Tongue (tissue), 2 donors: ENCODE results near the gene SMOC1. TPM values are rescaled to one million over a fixed set of nuclear protein-coding genes. Genes with fewer than 3 reads are reported as not detected.
A peak's percentile ranks its signal among the peaks of the same experiment; 100 is the strongest.

Experiments used
- DNase-seq: peaks from one replicate; pipeline ENCODE4 v3.0.0-alpha.2; 2015
- total RNA-seq: library from RNA; depleted of rRNA; stranded (reverse); fragments of >200 nt; gene quantifications from one replicate; pipeline ENCODE4 v1.2.3, GENCODE V29; 2014

The SMOC1 gene
- total RNA-seq, 1 donor from 2014 or later = 4.0 TPM

DNA sequence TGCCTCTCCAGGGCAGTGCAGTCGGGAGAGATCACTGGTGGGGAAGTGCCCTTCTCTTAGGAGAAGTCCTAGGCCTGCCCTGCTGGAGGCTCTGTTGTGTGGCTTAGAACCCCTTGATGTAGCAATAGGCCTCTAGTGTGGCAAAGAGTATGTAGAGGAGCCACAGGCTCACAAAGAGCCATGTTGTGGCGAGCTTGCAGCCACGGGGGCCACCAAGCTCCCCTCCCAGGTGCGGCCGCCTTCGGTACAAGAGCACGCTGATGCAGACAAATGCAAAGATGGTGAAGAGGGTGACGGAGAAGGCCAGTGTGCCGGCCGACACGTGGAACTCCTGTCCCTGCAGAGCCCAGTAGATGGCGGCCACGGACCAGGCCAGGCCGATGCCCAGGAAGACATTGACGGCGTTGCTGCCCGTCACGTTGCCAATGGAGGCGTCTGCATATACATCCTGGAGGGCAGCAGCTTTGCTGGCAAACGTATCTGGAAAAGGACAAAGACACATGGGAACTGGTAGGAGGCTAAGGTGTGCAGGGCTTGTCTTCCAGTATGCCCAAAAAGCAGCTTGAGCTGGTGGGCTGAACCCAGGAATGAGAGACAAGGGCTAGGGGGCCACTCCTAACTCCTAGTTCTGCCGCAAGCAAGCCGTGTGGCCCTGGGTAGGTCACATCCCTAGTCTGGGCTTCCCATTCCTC is 166.8 kb downstream of the SMOC1 start:
- peak; percentile 68 for DNase-seq

DNA sequence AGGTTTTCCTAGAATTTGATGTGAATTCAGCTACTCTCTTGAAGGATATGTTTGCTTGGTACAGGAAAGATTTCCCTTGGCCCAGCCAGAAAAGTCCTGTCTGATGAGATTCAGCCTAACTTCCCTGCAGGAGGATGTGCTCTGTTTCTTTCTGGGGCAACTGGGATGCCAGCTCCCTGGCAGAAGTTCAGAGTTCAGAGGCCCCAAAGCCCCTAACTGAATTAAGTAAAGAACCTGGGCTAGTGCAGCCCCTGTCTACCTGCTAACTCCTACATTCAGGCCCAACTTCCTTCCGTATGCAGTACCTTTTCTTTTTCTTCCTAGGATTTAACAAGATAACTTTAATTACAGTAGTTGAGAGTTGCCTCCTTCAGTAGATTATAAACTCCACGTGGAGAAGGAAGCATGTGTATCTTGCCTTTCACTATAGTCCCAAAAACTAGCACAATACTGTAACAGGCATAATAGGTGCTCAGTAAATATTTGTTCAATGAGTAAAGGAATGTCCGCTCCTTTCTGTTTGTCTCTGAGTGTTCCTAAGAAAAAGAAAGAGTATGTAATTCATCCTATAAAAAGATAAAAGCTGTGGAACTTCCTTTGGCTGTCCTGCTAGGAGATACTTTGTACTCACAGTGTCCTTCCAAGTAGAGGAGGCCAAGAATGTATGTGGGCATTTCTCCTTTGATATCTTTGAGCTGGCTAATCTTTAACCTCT is 168.5 kb downstream of the SMOC1 start:
- DNase-seq = no peak

DNA sequence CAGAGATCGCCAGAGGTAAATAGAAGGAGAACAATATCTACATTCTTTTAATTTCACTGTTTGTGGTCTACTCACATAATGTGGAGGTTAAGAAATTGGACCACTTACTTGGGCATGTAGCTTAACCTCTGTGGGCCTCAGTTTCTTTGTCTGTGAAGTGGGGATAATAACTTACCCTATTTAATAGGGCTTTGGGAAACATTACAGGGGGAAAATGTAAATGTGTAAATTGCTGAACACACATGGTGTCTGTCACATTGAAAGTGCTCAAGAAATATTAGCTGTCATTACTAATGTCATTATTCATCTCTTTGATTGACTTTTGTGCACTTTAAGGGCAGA is 169.1 kb downstream of the SMOC1 start:
- DNase-seq = no peak

DNA sequence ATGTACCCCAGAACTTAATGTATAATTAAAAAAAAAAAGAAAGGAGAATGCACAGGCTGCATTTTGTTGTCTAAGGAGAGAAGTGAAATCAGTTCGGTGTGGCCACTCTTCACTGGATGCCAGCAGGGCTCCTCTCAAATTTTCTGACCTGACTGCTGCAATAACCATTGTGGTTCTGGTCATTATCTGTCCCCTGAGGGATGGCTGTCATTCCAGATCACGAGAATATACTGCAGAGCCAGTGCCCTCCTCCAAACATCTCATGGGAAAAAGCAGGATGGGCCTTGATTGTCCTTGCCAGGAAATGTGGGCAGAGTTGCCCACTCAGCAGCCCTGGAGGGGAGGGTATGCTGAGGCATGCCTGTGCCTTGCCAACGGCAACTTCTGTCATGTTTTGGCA is 170.4 kb downstream of the SMOC1 start:
- DNase-seq = no peak

DNA sequence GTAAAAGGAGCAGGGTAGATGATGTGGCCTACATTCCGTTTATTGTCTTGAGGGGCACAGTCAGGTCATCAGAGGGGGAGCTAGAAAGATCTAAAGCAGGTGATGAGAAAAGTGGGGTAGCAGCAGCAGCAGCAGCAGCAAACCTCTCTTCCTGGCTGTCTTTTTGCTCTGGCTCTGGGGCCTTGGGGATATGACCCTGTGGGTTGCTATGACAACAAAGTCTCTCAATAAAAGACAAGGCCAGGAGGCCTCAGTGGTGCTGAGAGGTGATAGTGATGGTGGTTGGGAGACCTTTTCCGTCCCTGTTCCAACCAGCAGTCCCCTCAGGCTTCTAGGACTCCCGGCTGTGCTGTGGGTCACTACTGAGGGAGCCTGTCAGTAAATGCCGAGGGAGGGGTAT is 170.9 kb downstream of the SMOC1 start:
- DNase-seq = no peak

DNA sequence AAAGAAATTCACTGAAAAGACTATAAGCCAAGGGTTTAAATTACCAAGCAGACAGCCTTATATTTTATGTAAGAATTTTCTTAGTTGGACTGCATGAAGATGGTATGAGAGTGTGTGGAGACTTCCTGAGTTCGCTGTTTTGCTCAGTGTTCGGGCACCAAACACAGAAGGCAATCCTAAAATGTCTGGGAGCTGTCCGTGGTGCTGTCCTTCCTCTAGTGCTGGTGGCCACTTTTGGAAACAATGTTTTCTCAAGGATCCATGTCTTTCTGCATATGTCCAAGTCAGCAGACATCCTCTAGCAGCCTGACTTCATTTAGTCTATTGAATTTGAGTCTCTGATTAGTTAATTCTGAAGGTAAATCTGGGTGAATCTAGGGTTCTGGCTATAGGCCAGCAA is 173.8 kb downstream of the SMOC1 start:
- DNase-seq = peak; percentile 66

DNA sequence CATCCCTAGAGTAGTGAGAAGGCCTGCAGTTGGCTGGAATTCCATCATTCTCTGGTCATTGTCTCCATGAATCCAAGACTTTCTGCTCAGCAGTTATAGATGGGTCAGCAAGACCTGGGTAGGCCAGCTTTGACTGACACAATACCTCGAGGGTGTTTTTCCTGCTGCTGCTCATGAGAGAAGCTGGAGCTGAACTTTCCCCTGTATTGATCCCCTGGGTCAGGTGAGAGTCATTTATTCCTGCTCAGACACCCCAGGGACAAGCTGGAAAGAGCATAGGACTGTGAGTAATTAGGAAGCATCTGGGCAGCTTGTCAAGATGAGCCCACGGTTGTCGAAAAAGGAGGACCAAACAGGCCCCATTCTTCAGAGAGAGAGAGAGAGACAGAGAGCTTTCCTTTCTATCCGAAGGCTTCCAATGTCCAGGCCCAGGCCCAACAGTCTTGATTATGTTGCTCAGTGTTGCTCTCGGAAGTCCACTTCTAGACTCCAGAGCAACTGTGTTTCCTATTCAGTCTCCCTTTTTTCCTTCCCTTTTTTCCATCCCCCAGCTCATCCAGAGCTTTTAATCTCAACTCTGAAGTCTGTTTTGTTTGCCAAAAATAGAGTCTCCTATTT is 178.4 kb downstream of the SMOC1 start:
- no peak for DNase-seq

DNA sequence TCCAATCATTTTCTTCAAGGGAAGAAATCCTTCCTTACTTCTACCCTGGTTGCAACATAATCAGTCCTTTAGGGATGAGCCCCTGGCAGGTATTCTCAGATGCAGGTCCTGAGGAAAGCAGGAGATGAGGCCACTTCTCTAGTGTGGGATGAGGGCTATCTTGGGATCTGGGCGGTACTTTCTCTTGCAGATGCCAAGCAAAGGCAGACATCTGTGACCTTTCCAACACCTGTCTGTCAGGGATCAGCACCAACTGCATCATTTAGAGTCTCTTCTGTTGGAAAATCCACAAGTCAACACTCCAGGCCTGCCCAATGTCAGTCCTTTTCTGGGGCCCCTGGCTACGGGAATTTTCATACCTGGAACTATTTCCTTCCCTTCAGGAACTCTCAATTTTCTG is 180.3 kb downstream of the SMOC1 start:
- no peak for DNase-seq

DNA sequence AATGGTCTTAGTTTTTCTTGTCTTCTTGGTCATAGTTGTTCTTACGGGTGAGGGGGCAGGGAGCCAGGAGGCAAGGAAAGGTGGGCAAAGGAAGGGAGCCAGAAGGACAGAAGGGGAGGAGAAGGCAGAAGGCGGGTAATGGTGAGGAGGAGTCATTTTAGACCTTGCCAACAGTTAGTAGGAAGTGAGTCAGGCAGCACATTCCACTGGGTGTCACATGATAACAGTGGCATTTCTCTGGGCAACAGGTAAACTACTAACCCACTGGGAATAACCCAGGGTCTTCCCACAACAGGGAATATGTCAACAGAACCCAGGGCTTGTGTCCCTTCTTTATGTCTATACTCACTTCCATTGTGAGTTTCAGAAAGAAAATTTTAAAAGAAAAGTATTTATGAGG is 181.9 kb downstream of the SMOC1 start:
- no peak for DNase-seq

DNA sequence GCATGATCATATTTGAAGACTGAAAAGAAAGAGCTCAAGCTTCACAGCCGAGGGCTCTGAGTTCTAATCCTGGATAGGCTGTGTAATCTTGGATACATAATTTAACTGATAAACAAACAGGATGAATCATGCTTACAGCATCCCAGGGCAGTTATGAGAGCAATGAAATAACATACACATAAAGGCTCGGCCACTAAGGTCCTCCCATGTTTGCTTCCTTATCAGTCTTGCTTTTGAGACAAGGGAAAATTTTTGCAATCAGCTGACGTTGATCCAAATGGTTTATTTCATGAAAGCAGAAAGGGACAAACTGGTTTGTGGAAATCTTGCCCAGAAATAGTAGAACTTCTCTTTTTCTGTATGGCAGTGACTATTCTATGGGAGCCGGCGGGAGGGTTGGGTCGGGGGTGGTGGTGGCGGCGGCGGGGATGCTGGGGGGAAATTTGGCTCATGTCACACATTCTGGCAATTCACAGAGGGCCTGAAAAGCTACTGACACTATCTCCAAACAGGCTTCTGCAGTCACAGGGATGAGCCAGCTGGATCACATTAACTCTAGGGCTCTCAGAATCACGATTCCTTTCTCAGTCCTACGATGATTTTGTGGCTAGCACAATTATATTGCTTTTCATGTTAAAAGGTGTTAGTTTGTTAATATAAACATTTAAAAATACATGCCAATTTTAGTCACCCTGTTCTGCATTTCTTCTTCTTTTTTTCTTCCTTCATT is 185.1 kb downstream of the SMOC1 start:
- no peak for DNase-seq

DNA sequence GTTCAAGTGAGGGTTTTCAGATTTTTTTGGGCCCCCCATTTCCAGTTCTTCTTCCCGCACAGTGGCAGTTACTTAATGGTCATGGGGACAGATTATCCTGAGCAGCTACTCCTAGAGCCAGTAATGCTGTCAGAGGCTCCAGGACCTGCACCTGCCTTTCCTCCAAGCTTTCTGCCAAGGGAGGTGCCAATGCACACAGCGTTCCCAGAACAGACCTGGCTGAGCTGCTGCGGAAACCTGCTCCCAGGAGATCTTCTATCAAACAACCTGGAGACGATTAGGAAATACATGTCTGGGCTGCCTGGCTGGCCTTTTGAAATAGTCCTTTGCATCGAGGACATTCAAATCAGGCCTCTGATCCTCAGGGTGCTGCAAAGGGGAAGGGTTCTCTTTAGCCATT is 188.6 kb downstream of the SMOC1 start:
- no peak for DNase-seq

DNA sequence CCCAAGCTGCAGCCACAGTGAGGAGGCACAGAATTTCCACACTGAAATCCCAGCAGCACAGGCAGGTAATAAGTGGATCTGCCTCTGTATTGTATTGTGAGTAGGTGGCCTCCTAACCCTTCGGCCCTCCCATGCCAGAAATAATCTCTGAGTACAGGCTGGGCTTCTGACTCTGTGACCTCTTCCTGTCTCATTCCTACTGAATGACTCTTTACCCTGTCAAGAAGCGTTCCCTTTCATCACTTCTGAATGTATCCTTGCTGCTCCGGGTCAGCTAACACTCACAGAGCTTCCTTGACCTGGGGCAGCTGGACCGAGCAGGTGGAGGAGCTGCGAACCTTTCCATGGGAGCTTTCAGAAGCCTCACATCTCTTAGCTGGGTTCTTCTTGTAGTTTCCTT is 190.0 kb downstream of the SMOC1 start:
- no peak for DNase-seq

DNA sequence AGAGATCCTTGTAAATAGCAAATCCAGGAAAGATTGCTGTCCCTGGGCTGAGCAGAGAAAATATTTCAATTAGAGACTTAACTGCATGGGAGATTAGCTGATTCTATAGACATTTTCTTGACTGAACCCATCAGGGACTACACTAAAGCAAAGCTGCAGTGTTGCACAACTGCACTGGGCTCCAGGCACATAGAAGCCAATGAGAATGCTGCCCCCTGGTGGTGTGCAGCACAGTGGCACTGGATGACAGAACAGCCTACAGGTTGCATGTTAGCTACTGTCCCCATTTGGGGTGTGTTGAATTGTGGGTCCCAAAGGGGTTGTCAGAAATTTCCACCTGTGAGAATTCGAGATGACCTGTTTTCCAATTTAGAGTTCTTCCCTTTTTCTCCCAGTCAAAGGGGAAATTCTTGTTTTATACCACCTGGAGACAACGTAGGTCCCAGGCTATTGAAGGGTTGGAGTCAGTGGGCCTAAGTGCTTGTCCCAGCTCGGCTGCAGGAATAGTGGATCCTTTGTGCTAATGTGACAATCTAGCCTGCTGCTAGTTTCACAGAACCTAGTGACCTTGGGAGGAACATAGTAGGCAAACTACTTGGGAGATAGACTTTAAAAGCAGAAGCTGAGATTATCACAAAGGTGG is 194.8 kb downstream of the SMOC1 start:
- DNase-seq = peak; percentile 58

DNA sequence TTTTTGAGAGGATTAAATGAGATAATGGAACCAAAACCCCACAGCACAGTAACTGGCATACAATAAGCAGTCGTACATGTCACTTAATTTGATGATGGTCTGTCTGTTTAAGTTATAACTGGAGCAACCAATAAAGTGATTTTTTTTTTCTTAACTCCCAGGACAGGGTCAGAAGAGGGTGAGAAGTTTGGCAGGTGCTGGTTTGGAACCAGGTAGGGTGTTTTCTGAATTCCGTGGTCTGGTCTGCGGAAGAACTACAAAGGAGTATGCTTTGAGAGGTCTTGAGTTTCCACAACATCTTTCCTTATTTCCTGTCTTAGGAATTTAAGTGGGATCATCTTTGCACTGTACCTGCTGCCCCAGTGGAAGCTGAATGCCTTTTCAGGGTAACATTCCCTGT is 197.8 kb downstream of the SMOC1 start:
- DNase-seq = no peak

DNA sequence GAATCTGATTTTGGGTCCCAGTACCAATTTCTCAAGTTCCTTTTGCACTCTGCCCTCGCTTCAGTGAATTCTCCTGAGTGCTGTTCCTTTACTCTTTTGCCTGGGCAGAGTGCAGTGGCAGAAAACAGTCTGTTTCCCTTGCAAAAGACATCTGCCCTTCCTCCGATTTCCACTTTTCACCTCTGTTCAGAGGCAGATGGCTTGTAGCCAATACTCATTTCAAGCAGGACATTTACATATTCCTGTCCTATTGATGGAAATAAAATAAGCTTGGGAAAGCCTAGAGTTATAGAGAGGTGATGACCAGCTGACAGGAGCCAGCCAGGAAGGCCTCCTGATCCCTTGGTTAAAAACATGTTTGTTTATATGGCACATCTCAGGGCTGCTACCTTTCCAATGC is 198.5 kb downstream of the SMOC1 start:
- no peak for DNase-seq

DNA sequence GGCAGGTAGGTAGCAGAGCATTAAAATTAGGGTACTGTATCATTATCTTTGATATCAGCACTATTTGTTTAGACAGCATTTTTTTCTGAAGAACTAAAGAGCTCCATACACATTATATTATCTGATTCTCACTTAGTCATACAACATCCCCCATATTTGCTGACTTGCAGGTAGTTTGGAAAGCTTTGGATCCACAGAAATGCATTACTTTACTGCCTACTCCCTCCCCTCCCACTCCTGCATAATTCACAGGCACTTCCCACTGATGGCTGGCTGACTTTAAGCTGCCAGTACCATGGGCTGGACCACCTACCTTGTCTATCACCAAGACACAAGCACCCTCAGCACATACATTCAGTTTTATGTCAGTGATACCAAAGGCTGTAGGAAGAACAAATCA is 199.1 kb downstream of the SMOC1 start:
- no peak for DNase-seq

DNA sequence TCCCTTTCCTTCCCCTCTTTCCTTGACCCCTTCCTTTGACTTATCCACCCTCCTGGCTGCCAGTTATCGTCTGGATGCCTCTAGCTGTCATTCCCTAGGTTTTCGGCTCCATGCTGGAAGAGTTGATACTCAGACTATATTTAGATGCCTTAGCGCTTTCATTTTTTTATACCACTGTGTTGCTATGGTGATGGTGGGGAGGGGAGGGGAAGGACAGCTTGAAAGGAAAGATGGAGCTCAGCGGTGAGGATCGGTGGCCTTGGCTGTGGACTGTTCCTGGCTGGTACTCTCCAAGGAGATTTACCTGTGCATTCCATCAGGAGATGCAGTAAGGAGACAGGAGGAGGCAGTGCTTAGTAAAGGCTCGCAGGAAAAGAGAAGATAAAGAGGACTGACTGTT is 200.9 kb downstream of the SMOC1 start:
- DNase-seq = no peak

Other genes starting within 250 kb of the SMOC1 start
- 288 TPM for gene SRSF5, start 112.3 kb upstream of the SMOC1 start, total RNA-seq
- gene SLC10A1, start 82.2 kb upstream of the SMOC1 start, total RNA-seq = not detected